Measurements from ENCODE around the gene DNASE1L1. TPM values are rescaled to one million over a fixed set of nuclear protein-coding genes. Genes with fewer than 3 reads are reported as not detected.
A peak's percentile ranks its signal among the peaks of the same experiment; 100 is the strongest.

Gene DNASE1L1
- total and polyA plus RNA-seq, 4 experiments from 2014 or later: 14.0 to 26.3 (median 20.7) TPM

DNA sequence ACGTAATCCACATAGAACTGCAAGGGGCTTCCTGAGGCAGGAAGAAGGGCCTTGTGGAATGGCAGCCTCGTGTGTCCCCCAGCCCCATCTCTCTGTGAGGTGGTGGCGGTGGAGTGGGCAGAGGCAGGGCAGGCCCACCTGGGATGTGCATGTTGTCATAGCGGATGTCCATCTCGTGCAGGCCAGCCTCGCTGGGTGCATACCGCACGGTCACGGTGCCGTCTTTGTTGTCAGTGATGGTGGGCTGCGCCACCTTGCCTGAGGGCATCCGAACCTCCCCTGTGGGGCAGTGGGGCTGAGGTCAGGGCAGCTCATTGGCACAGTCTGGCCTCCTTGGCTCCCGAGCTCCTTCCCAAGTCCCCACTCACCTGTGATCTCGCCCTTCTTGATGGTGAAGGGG lies 55.0 kb downstream of the DNASE1L1 start:
- Mint-ChIP-seq H3K9me3 (no peaks in the 10 kb centered on the region), H3K27me3 (no peaks in the 10 kb centered on the region), H3K27ac (peak overlapping the region in 6 of 7 donors; percentile 18 to 92 (median 40)), H3K4me3 (peak overlapping the region in 1 of 8 donors; percentile 13), H3K4me1 (peaks cover 16 to 78% (median 35%) of the 10 kb centered on the region in 4 donors), H3K36me3 (peaks cover 8 to 39% of the 10 kb centered on the region in 2 donors)
- intact Hi-C loops (cut with micrococcal nuclease): no loop called here
- Histone ChIP-seq H3K4me1 (ENCODE audit: insufficient read depth, low read length) (peaks cover 99% of the 10 kb centered on the region), H3K27ac (ENCODE audit: low read depth, low read length) (no peak overlapping the region), H3K27me3 (ENCODE audit: insufficient read depth, low read length) (no peaks in the 10 kb centered on the region), H3K9me3 (ENCODE audit: control insufficient read depth in 1 of 2, low read length in 2 of 2) (no peaks in the 10 kb centered on the region), H3K4me3 (ENCODE audit: low read length in 2 of 2) (no peak overlapping the region), H3K36me3 (ENCODE audit: insufficient read depth, low read length) (peaks cover 83% of the 10 kb centered on the region)
- peak in 2 of 5 donors; percentile 6 to 24 for DNase-seq
- ChIA-PET CTCF (ENCODE audit: partially characterized antibody) (interaction anchor here (1.0 kb wide), 1 partner anchor 15 kb away, joined by 3 read pairs; no protein-coding TSS in a partner anchor), POLR2A (ENCODE audit: partially characterized antibody) (interaction anchor here (1.0 to 12.9 kb wide), 4 partner anchors 12 to 178 kb away, joined by 3 to 245 read pairs (median 3); partner anchors contain the start of gene RPL10)

DNA sequence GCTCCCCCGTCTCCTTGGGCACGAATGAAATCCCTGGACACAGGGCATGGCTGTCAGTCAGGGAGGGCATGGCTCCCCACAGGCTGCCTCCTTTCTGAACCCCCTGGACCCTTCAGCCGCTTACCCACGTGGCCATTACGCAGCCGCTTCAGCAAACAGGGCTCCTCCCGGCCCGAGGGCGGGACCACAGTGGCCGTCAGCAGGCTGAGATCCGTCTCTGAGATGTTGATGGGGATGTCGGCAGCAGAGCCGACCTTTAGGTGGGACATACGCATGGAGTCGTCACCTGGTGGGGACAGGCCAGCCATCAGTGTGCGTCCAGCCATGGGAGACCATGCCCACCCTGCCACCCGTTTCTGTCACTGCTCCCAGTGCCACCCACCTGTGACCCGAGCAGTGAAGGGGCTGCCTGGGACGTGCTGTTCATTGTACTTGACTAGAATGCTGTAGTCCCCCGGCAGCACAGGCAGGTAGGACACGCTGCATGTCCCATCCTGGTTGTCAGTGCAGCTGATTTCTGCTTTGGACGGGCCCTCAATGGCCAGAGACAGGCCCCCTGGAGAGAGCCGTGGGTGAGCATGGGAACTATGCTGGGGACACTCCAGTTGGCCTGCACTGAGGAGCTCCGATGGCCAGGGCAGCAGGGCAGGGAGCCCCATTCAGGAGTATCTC lies 55.7 kb downstream of the DNASE1L1 start:
- H3K9me3 ChIP-seq (ENCODE audit: control insufficient read depth in 1 of 2, low read length in 2 of 2): no peaks in the 10 kb centered on the region
- intact Hi-C loops (cut with micrococcal nuclease): no loop called here
- peaks cover 14 to 77% (median 37%) of the 10 kb centered on the region in 4 donors for H3K4me1 Mint-ChIP-seq
- H3K27ac Mint-ChIP-seq: peak overlapping the region in 6 of 7 donors; percentile 29 to 92 (median 44)
- H3K27me3 Mint-ChIP-seq: no peaks in the 10 kb centered on the region
- H3K9me3 Mint-ChIP-seq: no peaks in the 10 kb centered on the region
- POLR2A ChIA-PET (ENCODE audit: partially characterized antibody): interaction anchor here (1.0 to 12.9 kb wide), 3 partner anchors 13 to 45 kb away, joined by 3 to 245 read pairs (median 3); partner anchors contain the start of gene RPL10
- DNase-seq: peak in 1 of 5 donors; percentile 32
- CTCF ChIA-PET (ENCODE audit: partially characterized antibody): interaction anchor here (1.0 kb wide), 1 partner anchor 16 kb away, joined by 3 read pairs; no protein-coding TSS in a partner anchor
- peaks cover 99% of the 10 kb centered on the region for H3K4me1 ChIP-seq (ENCODE audit: insufficient read depth, low read length)
- H3K36me3 ChIP-seq (ENCODE audit: insufficient read depth, low read length): peaks cover 78% of the 10 kb centered on the region
- H3K27ac ChIP-seq (ENCODE audit: low read depth, low read length): no peak overlapping the region
- peaks cover 3 to 37% of the 10 kb centered on the region in 2 donors for H3K36me3 Mint-ChIP-seq
- H3K4me3 ChIP-seq (ENCODE audit: low read length in 2 of 2): no peak overlapping the region
- peak overlapping the region in 3 of 8 donors; percentile 4 to 24 (median 15) for H3K4me3 Mint-ChIP-seq
- no peaks in the 10 kb centered on the region for H3K27me3 ChIP-seq (ENCODE audit: insufficient read depth, low read length)

GRCh38 chrX:154352466-154352865 lies 56.6 kb downstream of the DNASE1L1 start:
- peaks cover 70% of the 10 kb centered on the region for H3K36me3 ChIP-seq (ENCODE audit: insufficient read depth, low read length)
- H3K27me3 Mint-ChIP-seq: no peaks in the 10 kb centered on the region
- no peaks in the 10 kb centered on the region for H3K9me3 ChIP-seq (ENCODE audit: control insufficient read depth in 1 of 2, low read length in 2 of 2)
- H3K4me3 ChIP-seq (ENCODE audit: low read length in 2 of 2): no peak overlapping the region
- peak overlapping the region; percentile 47 for H3K27ac ChIP-seq (ENCODE audit: low read depth, low read length)
- H3K27me3 ChIP-seq (ENCODE audit: insufficient read depth, low read length): no peaks in the 10 kb centered on the region
- peak overlapping the region in 4 of 7 donors; percentile 89 to 93 (median 92) for H3K27ac Mint-ChIP-seq
- peak overlapping the region in 2 of 8 donors; percentile 38 to 70 for H3K4me3 Mint-ChIP-seq
- intact Hi-C loops (cut with micrococcal nuclease): no loop called here
- no peaks in the 10 kb centered on the region for H3K9me3 Mint-ChIP-seq
- H3K4me1 ChIP-seq (ENCODE audit: insufficient read depth, low read length): peaks cover 98% of the 10 kb centered on the region
- ChIA-PET POLR2A (ENCODE audit: partially characterized antibody) (interaction anchor here (1.5 to 12.9 kb wide), 3 partner anchors 7 to 372 kb away, joined by 3 to 245 read pairs (median 6); no protein-coding TSS in a partner anchor), CTCF (ENCODE audit: partially characterized antibody) (no interaction called here)
- H3K36me3 Mint-ChIP-seq: peaks cover 3 to 36% of the 10 kb centered on the region in 2 donors
- DNase-seq: peak in 2 of 5 donors; percentile 14 to 18
- peaks cover 18 to 78% (median 42%) of the 10 kb centered on the region in 4 donors for H3K4me1 Mint-ChIP-seq

GRCh38 chrX:154352012-154352401 lies 57.0 kb downstream of the DNASE1L1 start:
- H3K4me1 Mint-ChIP-seq: peaks cover 21 to 80% (median 45%) of the 10 kb centered on the region in 4 donors
- H3K4me3 ChIP-seq (ENCODE audit: low read length in 2 of 2): no peak overlapping the region
- H3K4me1 ChIP-seq (ENCODE audit: insufficient read depth, low read length): peaks cover 98% of the 10 kb centered on the region
- peak in 2 of 5 donors; percentile 30 to 40 for DNase-seq
- peak overlapping the region in 6 of 7 donors; percentile 86 to 93 (median 90) for H3K27ac Mint-ChIP-seq
- no peaks in the 10 kb centered on the region for H3K27me3 ChIP-seq (ENCODE audit: insufficient read depth, low read length)
- no peaks in the 10 kb centered on the region for H3K27me3 Mint-ChIP-seq
- H3K36me3 Mint-ChIP-seq: peaks cover 3 to 39% of the 10 kb centered on the region in 2 donors
- H3K36me3 ChIP-seq (ENCODE audit: insufficient read depth, low read length): peaks cover 65% of the 10 kb centered on the region
- intact Hi-C loops (cut with micrococcal nuclease): no loop called here
- no peaks in the 10 kb centered on the region for H3K9me3 Mint-ChIP-seq
- H3K9me3 ChIP-seq (ENCODE audit: control insufficient read depth in 1 of 2, low read length in 2 of 2): no peaks in the 10 kb centered on the region
- ChIA-PET CTCF (ENCODE audit: partially characterized antibody) (no interaction called here), POLR2A (ENCODE audit: partially characterized antibody) (interaction anchor here (1.5 to 12.9 kb wide), 3 partner anchors 8 to 372 kb away, joined by 3 to 245 read pairs (median 6); no protein-coding TSS in a partner anchor)
- H3K4me3 Mint-ChIP-seq: peak overlapping the region; percentile 15 to 70 (median 68)
- H3K27ac ChIP-seq (ENCODE audit: low read depth, low read length): peak overlapping the region; percentile 47

Small RNA genes lying within 50 kb of the gene (microRNA-seq; reads per million reads assigned to microRNA genes)
- gene MIR6858 (ENCODE audit: borderline microRNAs expressed, borderline number of aligned reads, borderline replicate concordance): not detected

Other genes starting within 250 kb of the DNASE1L1 start
- not detected for gene OPN1MW, start 226.7 kb downstream of the DNASE1L1 start, total RNA-seq
- not detected for gene OPN1MW, start 226.7 kb downstream of the DNASE1L1 start, polyA plus RNA-seq
- gene OPN1MW2, start 189.5 kb downstream of the DNASE1L1 start, total RNA-seq: not detected
- not detected for gene OPN1MW2, start 189.5 kb downstream of the DNASE1L1 start, polyA plus RNA-seq
- not detected for gene OPN1MW3, start 151.7 kb downstream of the DNASE1L1 start, total RNA-seq
- not detected for gene OPN1MW3, start 151.7 kb downstream of the DNASE1L1 start, polyA plus RNA-seq
- gene TEX28, start 114.1 kb downstream of the DNASE1L1 start, total RNA-seq: not detected
- not detected for gene TEX28, start 114.1 kb downstream of the DNASE1L1 start, polyA plus RNA-seq
- 1 to 10 TPM in 1 of 2 experiments, under 1 TPM in 1; 0.32 to 1.9 TPM for gene TKTL1, start 113.5 kb downstream of the DNASE1L1 start, total RNA-seq
- 10 to 100 TPM; 19.3 to 44.1 TPM for gene TKTL1, start 113.5 kb downstream of the DNASE1L1 start, polyA plus RNA-seq
- 100 to 1,000 TPM; 839 to 871 TPM for gene FLNA, start 34.6 kb downstream of the DNASE1L1 start, total RNA-seq
- gene FLNA, start 34.6 kb downstream of the DNASE1L1 start, polyA plus RNA-seq: 100 to 1,000 TPM in 1 of 2 donors, 10 to 100 TPM in 1; 87.4 to 683 TPM
- 10 to 100 TPM; 84.3 to 88.7 TPM for gene EMD, start 30.0 kb downstream of the DNASE1L1 start, total RNA-seq
- 10 to 100 TPM; 30.3 to 38.2 TPM for gene EMD, start 30.0 kb downstream of the DNASE1L1 start, polyA plus RNA-seq
- gene RPL10, start 10.9 kb downstream of the DNASE1L1 start, total RNA-seq: 1,000 to 10,000 TPM; 5,157 to 5,386 TPM
- 1,000 to 10,000 TPM; 4,018 to 5,740 TPM for gene RPL10, start 10.9 kb downstream of the DNASE1L1 start, polyA plus RNA-seq
- 100 to 1,000 TPM; 139 to 141 TPM for gene TAFAZZIN, start 2.3 kb upstream of the DNASE1L1 start, total RNA-seq
- 10 to 100 TPM; 47.3 to 48.2 TPM for gene TAFAZZIN, start 2.3 kb upstream of the DNASE1L1 start, polyA plus RNA-seq
- 10 to 100 TPM; 60.4 to 62.6 TPM for gene ATP6AP1, start 19.4 kb upstream of the DNASE1L1 start, total RNA-seq
- 100 to 1,000 TPM; 114 to 149 TPM for gene ATP6AP1, start 19.4 kb upstream of the DNASE1L1 start, polyA plus RNA-seq
- gene GDI1, start 27.9 kb upstream of the DNASE1L1 start, total RNA-seq: 100 to 1,000 TPM; 212 to 220 TPM
- 10 to 100 TPM; 48.2 to 63.9 TPM for gene GDI1, start 27.9 kb upstream of the DNASE1L1 start, polyA plus RNA-seq
- 10 to 100 TPM; 65.2 to 70.3 TPM for gene FAM50A, start 34.9 kb upstream of the DNASE1L1 start, total RNA-seq
- 10 to 100 TPM; 35.6 to 68.1 TPM for gene FAM50A, start 34.9 kb upstream of the DNASE1L1 start, polyA plus RNA-seq
- 10 to 100 TPM; 78.8 to 90.3 TPM for gene PLXNA3, start 49.0 kb upstream of the DNASE1L1 start, total RNA-seq
- gene PLXNA3, start 49.0 kb upstream of the DNASE1L1 start, polyA plus RNA-seq: 1 to 10 TPM in 1 of 2 donors, under 1 TPM in 1; 0.29 to 1.2 TPM
- 10 to 100 TPM; 18.5 to 19.3 TPM for gene LAGE3, start 70.0 kb upstream of the DNASE1L1 start, total RNA-seq
- 10 to 100 TPM; 46.0 to 58.0 TPM for gene LAGE3, start 70.0 kb upstream of the DNASE1L1 start, polyA plus RNA-seq
- 10 to 100 TPM; 33.2 to 41.3 TPM for gene UBL4A, start 77.4 kb upstream of the DNASE1L1 start, total RNA-seq
- 10 to 100 TPM; 56.9 to 66.8 TPM for gene UBL4A, start 77.4 kb upstream of the DNASE1L1 start, polyA plus RNA-seq
- gene SLC10A3, start 81.4 kb upstream of the DNASE1L1 start, total RNA-seq: 10 to 100 TPM; 22.5 to 23.7 TPM
- gene SLC10A3, start 81.4 kb upstream of the DNASE1L1 start, polyA plus RNA-seq: 10 to 100 TPM; 61.4 to 62.3 TPM
- gene FAM3A, start 107.0 kb upstream of the DNASE1L1 start, total RNA-seq: 10 to 100 TPM; 51.0 to 51.8 TPM
- 10 to 100 TPM; 18.4 to 20.2 TPM for gene FAM3A, start 107.0 kb upstream of the DNASE1L1 start, polyA plus RNA-seq
- 10 to 100 TPM; 45.4 to 46.0 TPM for gene G6PD, start 137.6 kb upstream of the DNASE1L1 start, total RNA-seq
- 1 to 10 TPM; 1.7 to 3.8 TPM for gene G6PD, start 137.6 kb upstream of the DNASE1L1 start, polyA plus RNA-seq
- 10 to 100 TPM; 44.4 to 44.7 TPM for gene IKBKG, start 138.4 kb upstream of the DNASE1L1 start, total RNA-seq
- 10 to 100 TPM; 28.2 to 34.6 TPM for gene IKBKG, start 138.4 kb upstream of the DNASE1L1 start, polyA plus RNA-seq
- gene CTAG1A, start 175.9 kb upstream of the DNASE1L1 start, total RNA-seq: not detected
- gene CTAG1A, start 175.9 kb upstream of the DNASE1L1 start, polyA plus RNA-seq: not detected
- not detected for gene CTAG1B, start 210.0 kb upstream of the DNASE1L1 start, total RNA-seq
- gene CTAG1B, start 210.0 kb upstream of the DNASE1L1 start, polyA plus RNA-seq: not detected
- gene CTAG2, start 244.3 kb upstream of the DNASE1L1 start, total RNA-seq: not detected
- gene CTAG2, start 244.3 kb upstream of the DNASE1L1 start, polyA plus RNA-seq: not detected